ENCODE measurements around the gene TBX3.

TBX3 gene

GRCh38 chr12:114685869-114686268, 1.9 kb upstream of the TBX3 start:
- no peak for DNase-seq (ENCODE audit: low read depth, low spot score)
- no peak overlapping the region for H3K4me3 ChIP-seq (ENCODE audit: low read length)

- no peak overlapping the region for H3K4me3 ChIP-seq (ENCODE audit: low read length)
- no peak for DNase-seq (ENCODE audit: low read depth, low spot score)
Observed at GRCh38 chr12:114685320-114685781, 1.4 kb upstream of the TBX3 start.

- DNase-seq (ENCODE audit: low read depth, low spot score) = no peak
- no peak overlapping the region for H3K4me3 ChIP-seq (ENCODE audit: low read length)
Observed at GRCh38 chr12:114684870-114685273, 897 bp upstream of the TBX3 start.

- H3K4me3 ChIP-seq (ENCODE audit: low read length) = no peak overlapping the region
- no peak for DNase-seq (ENCODE audit: low read depth, low spot score)
Observed at GRCh38 chr12:114683709-114684097, 272 bp downstream of the TBX3 start.

- DNase-seq (ENCODE audit: low read depth, low spot score) = no peak
- H3K4me3 ChIP-seq (ENCODE audit: low read length) = no peak overlapping the region
Observed at GRCh38 chr12:114682785-114683708, 928 bp downstream of the TBX3 start.

- no peak overlapping the region for H3K4me3 ChIP-seq (ENCODE audit: low read length)
- no peak for DNase-seq (ENCODE audit: low read depth, low spot score)
Observed at GRCh38 chr12:114682106-114682784, 1.7 kb downstream of the TBX3 start.

- H3K4me3 ChIP-seq (ENCODE audit: low read length) = no peak overlapping the region
- no peak for DNase-seq (ENCODE audit: low read depth, low spot score)
Observed at GRCh38 chr12:114681116-114681871, 2.7 kb downstream of the TBX3 start.

- no peak overlapping the region for H3K4me3 ChIP-seq (ENCODE audit: low read length)
- DNase-seq (ENCODE audit: low read depth, low spot score) = no peak
Observed at GRCh38 chr12:114680604-114681069, 3.3 kb downstream of the TBX3 start.

GRCh38 chr12:114679942-114680341, 4.0 kb downstream of the TBX3 start:
- H3K4me3 ChIP-seq (ENCODE audit: low read length) = no peak overlapping the region
- no peak for DNase-seq (ENCODE audit: low read depth, low spot score)

GRCh38 chr12:114679452-114679875, 4.5 kb downstream of the TBX3 start:
- no peak for DNase-seq (ENCODE audit: low read depth, low spot score)
- H3K4me3 ChIP-seq (ENCODE audit: low read length) = no peak overlapping the region

- no peak for DNase-seq (ENCODE audit: low read depth, low spot score)
- H3K4me3 ChIP-seq (ENCODE audit: low read length) = no peak overlapping the region
Observed at GRCh38 chr12:114678718-114679117, 5.3 kb downstream of the TBX3 start.

- DNase-seq (ENCODE audit: low read depth, low spot score) = no peak
- no peak overlapping the region for H3K4me3 ChIP-seq (ENCODE audit: low read length)
Observed at GRCh38 chr12:114678028-114678427, 5.9 kb downstream of the TBX3 start.

- no peak overlapping the region for H3K4me3 ChIP-seq (ENCODE audit: low read length)
- no peak for DNase-seq (ENCODE audit: low read depth, low spot score)
Observed at GRCh38 chr12:114676142-114676741, 7.7 kb downstream of the TBX3 start.

- no peak for DNase-seq (ENCODE audit: low read depth, low spot score)
- H3K4me3 ChIP-seq (ENCODE audit: low read length) = no peak overlapping the region
Observed at GRCh38 chr12:114674251-114675047, 9.5 kb downstream of the TBX3 start.

GRCh38 chr12:114673901-114674250, 10.1 kb downstream of the TBX3 start:
- H3K4me3 ChIP-seq (ENCODE audit: low read length) = no peak overlapping the region
- DNase-seq (ENCODE audit: low read depth, low spot score) = no peak

- no peak for DNase-seq (ENCODE audit: low read depth, low spot score)
- H3K4me3 ChIP-seq (ENCODE audit: low read length) = no peak overlapping the region
Observed at GRCh38 chr12:114673169-114673833, 10.7 kb downstream of the TBX3 start.

- DNase-seq (ENCODE audit: low read depth, low spot score) = no peak
- H3K4me3 ChIP-seq (ENCODE audit: low read length) = no peak overlapping the region
Observed at GRCh38 chr12:114672817-114673168, 11.2 kb downstream of the TBX3 start.
